Fibroblast of villous mesenchyme (primary cell): ENCODE results near the gene PRDM4. TPM values are rescaled to one million over a fixed set of nuclear protein-coding genes. Genes with fewer than 3 reads are reported as not detected.
"Not testable (repeated sequence)": the region's sequence is repeated elsewhere in the genome, so short reads cannot be mapped to it uniquely, and the experiment has no call there.

Experiments used
- DNase-seq: peaks from one replicate; pipeline ENCODE4 v3.0.0-alpha.2; 2010; ENCODE audit warnings: low read depth
- H3K4me3 ChIP-seq: 2 replicates; pipeline ENCODE4 v1.5.1; 2011; ENCODE audit warnings: low read depth, mild to moderate bottlenecking, low read length
- CTCF ChIP-seq: IDR thresholded peaks from 2 replicates; pipeline ENCODE4 v1.5.1; 2012; ENCODE audit warnings: low read depth, mild to moderate bottlenecking, low read length; ENCODE audit not compliant: insufficient read depth
- total RNA-seq: library from RNA; depleted of rRNA; stranded (reverse); fragments of >200 nt; gene quantifications from 2 replicates; pipeline ENCODE4 v1.2.3, GENCODE V29; 2012

Gene PRDM4
- total RNA-seq, 1 donor, result 28.9 TPM

GRCh38 chr12:107695772-107696171, 65.2 kb downstream of the PRDM4 start:
- TF ChIP-seq CTCF, result peak; percentile 29
- not testable (repeated sequence) for H3K4me3 ChIP-seq
- DNase-seq, result peak; percentile 8

GRCh38 chr12:107685360-107686248, 75.3 kb downstream of the PRDM4 start, which contains the start of gene PWP1:
Gene PWP1, plus strand, starts transcription at chr12:107685799. Its CDS starts 101 bp downstream, at chr12:107685900.
- no peak for TF ChIP-seq CTCF
- DNase-seq, result peak; percentile 97

GRCh38 chr12:107684990-107685359, 76.0 kb downstream of the PRDM4 start:
- DNase-seq, result peak; percentile 37
- TF ChIP-seq CTCF, result no peak
- peak overlapping the region; percentile 91 for H3K4me3 ChIP-seq

More at GRCh38 chr12:107685360-107686248, 75.3 kb downstream of the PRDM4 start, which contains the start of gene PWP1:
- peak within 1 kb of the TSS; percentile 91 for H3K4me3 ChIP-seq

GRCh38 chr12:107684029-107684795, 76.7 kb downstream of the PRDM4 start:
- TF ChIP-seq CTCF, result no peak
- DNase-seq, result no peak
- H3K4me3 ChIP-seq, result no peak overlapping the region

Other genes starting within 250 kb of the PRDM4 start
- 58.0 and 68.7 TPM in 2 replicates for gene PWP1, start 75.3 kb downstream of the PRDM4 start, total RNA-seq
- gene ASCL4, start 13.6 kb upstream of the PRDM4 start, total RNA-seq, result not detected in 2 replicates